SK-N-MC (cell line): ENCODE data around the gene COL21A1.
A peak's percentile ranks its signal among the peaks of the same experiment; 100 is the strongest.

ENCODE experiments used
- DNase-seq: peaks from one replicate; pipeline ENCODE4 v3.0.0-alpha.2; 2011; ENCODE audit warnings: low read depth, low spot score
- H3K27ac ChIP-seq: fragments of 200-600 bp; sonication (generic); 2 replicates; pipeline ENCODE4 v1.5.1; 2016; ENCODE audit warnings: mixed run types
- H3K36me3 ChIP-seq: fragments of 200-600 bp; sonication (generic); 2 replicates; pipeline ENCODE4 v1.6.1; 2017; ENCODE audit warnings: antibody characterized with exemption, low read length, mixed read lengths; ENCODE audit not compliant: insufficient read depth
- H3K4me3 ChIP-seq: fragments of 200-600 bp; sonication (generic); 2 replicates; pipeline ENCODE4 v1.5.1; 2016
- H3K9ac ChIP-seq: fragments of 200-600 bp; sonication (generic); 2 replicates; pipeline ENCODE4 v1.8.0; 2017; ENCODE audit warnings: mixed run types, mixed read lengths; ENCODE audit not compliant: insufficient read length
- H3K9me3 ChIP-seq: fragments of 200-600 bp; sonication (generic); 2 replicates; pipeline ENCODE4 v1.6.1; 2017; ENCODE audit warnings: low read depth, mild to moderate bottlenecking, antibody characterized with exemption, low read length, moderate library complexity, mixed read lengths
- EZH2 ChIP-seq: fragments of 200-600 bp; sonication (generic); IDR thresholded peaks from one replicate; pipeline ENCODE4 v1.6.1; 2017; ENCODE audit warnings: antibody characterized with exemption
- FOXP2 ChIP-seq: optimal IDR thresholded peaks from 2 replicates; pipeline ENCODE3; 2011; ENCODE audit warnings: mild to moderate bottlenecking, moderate library complexity; ENCODE audit not compliant: insufficient read depth; ENCODE audit errors: extremely low read length, control extremely low read depth
- POLR2AphosphoS5 ChIP-seq: IDR thresholded peaks from 2 replicates; pipeline ENCODE4 v1.6.1; 2012; ENCODE audit warnings: mild to moderate bottlenecking, low read depth, low read length, borderline replicate concordance

Gene COL21A1

DNA sequence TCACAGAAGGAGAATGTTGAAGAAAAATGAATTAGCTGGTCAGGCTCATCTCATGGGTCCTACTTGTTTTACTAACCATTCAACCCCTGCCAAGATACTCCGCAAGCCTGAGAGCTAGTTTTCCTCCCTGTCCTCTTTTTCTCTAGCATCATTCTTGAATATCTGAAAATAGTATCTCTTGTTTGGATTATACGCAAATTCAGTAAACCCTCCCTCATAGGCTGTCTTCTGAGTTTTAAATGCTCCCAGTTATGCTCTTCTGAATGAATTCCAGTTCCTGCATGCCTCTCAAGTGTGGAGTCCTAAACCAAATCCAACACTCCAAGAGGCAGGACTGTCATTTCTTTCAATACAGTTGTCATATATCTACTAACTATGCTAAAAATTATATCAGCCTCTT lies 99.6 kb downstream of the COL21A1 start:
- no peak for DNase-seq
- H3K4me3 ChIP-seq: peak overlapping the region; percentile 82
- no peaks in the 10 kb centered on the region; the same call in 1 of the 2 replicates for H3K9me3 ChIP-seq
- H3K9ac ChIP-seq: peak overlapping the region; percentile 87
- peak overlapping the region; percentile 99 for H3K27ac ChIP-seq
- peaks cover 21% of the 10 kb centered on the region for H3K36me3 ChIP-seq
- TF ChIP-seq EZH2 (no peak), POLR2AphosphoS5 (no peak), FOXP2 (no peak)

DNA sequence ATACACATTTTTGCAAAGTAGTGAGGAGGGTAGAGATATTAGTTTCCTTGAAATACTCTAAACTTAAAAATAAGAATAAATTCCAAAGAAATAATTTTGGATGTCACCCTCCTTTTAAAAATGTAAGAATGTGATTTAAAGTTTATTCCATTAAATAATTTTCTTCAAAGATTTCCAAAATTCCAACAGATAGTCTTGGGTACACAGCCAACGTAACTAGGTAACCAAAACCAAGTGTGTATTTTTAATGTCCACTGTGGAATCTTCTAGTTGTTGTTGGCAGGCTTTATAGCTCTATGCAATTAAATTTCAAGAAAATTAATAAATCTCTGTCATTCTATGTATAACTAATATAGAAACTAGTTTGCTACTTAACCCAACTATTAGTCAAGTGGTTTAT lies 101.3 kb downstream of the COL21A1 start:
- H3K4me3 ChIP-seq: peak overlapping the region; percentile 82
- peak overlapping the region; percentile 99 for H3K27ac ChIP-seq
- peaks cover 5% of the 10 kb centered on the region; the same call in 1 of the 2 replicates for H3K9me3 ChIP-seq
- TF ChIP-seq FOXP2: no peak
- TF ChIP-seq EZH2: no peak
- no peak for TF ChIP-seq POLR2AphosphoS5
- peak overlapping the region; percentile 87 for H3K9ac ChIP-seq
- peaks cover 32% of the 10 kb centered on the region for H3K36me3 ChIP-seq
- DNase-seq: no peak

DNA sequence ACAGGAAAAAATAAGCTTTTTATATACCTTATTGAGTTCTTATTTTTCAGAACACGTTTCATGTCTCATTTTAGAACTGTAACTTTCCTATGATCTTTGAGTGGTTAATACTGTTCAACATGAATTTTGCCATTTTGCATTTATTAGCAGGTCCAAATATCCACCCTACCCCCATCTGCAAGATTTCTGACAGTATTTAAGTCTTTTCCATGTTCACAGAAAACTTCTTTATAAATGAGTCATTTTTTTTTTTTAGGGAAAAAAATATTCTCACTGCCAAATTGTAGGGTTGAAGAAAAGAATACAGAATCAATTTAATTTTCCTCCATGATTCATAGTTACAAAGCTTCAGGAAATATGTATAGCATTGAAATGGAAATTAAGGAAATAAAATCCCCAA lies 101.8 kb downstream of the COL21A1 start:
- no peak for DNase-seq
- TF ChIP-seq FOXP2 (no peak), POLR2AphosphoS5 (no peak), EZH2 (no peak)
- Histone ChIP-seq H3K4me3 (peak overlapping the region; percentile 82), H3K9ac (peak overlapping the region; percentile 6), H3K36me3 (peaks cover 36% of the 10 kb centered on the region), H3K9me3 (peaks cover 7% of the 10 kb centered on the region; the same call in 1 of the 2 replicates), H3K27ac (peak overlapping the region; percentile 99)

DNA sequence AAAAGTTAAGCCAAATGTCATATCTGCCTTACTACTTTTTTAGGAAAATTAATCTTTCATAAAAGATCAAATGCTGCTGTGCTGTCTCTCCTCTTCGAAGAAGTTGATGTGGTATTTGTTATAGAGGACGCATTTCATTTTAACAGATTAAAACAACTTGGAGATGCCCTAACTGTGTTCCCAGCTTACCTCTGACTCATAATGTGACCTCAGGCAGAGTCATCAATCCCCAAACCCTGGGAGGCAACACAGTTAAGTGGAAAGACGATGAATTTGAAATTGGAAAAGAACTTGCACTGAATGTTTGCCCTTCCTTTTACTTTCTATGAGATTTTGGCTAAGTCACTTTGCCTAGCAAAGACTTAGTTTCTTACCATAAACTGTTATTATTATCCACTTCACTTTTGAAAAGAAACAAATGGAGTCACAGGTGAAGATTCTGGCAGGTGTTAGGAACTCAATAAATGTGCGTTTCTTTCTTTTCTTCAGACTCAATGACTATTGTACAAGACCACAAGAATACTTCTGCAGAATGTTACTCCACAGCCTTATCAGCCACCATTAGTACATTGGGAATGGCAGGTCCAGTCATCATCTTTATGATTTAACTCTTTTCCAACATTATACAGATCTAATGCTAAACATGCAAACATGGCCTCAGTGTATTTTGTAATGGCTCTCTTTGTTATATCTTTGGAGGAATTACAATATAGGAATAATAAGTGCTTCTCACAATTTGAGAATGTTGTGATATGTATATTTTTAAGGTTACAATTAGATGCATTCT lies 102.6 kb downstream of the COL21A1 start:
- H3K4me3 ChIP-seq: peak overlapping the region; percentile 82
- no peak for DNase-seq
- H3K27ac ChIP-seq: peak overlapping the region; percentile 99
- no peak overlapping the region for H3K9ac ChIP-seq
- H3K36me3 ChIP-seq: peaks cover 42% of the 10 kb centered on the region
- no peak for TF ChIP-seq FOXP2
- H3K9me3 ChIP-seq: peaks cover 7% of the 10 kb centered on the region; the same call in 1 of the 2 replicates

DNA sequence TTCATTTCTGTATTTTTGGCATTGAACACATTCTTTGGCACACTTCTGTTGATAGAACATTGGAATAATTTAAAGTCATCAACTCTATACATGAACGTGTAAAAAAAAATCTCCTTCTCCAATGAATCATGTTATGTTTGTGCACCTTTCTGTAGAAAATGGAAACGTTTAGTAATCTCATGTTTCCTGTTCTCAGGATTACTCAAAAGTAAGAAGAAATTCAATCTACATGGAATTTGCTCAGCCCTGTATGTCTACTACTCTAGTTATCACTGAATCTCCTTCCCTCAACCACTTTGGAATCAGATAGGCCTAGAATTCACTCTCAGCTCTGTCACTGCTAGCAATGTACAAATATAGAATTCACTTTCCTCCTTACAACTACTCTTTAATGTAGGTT lies 103.6 kb downstream of the COL21A1 start:
- no peak for TF ChIP-seq POLR2AphosphoS5
- no peak for TF ChIP-seq FOXP2
- no peak for TF ChIP-seq EZH2
- no peak overlapping the region for H3K27ac ChIP-seq
- H3K4me3 ChIP-seq: no peak overlapping the region
- H3K9me3 ChIP-seq: peaks cover 7% of the 10 kb centered on the region; the same call in 1 of the 2 replicates
- H3K36me3 ChIP-seq: peaks cover 51% of the 10 kb centered on the region
- DNase-seq: no peak
- no peak overlapping the region for H3K9ac ChIP-seq

DNA sequence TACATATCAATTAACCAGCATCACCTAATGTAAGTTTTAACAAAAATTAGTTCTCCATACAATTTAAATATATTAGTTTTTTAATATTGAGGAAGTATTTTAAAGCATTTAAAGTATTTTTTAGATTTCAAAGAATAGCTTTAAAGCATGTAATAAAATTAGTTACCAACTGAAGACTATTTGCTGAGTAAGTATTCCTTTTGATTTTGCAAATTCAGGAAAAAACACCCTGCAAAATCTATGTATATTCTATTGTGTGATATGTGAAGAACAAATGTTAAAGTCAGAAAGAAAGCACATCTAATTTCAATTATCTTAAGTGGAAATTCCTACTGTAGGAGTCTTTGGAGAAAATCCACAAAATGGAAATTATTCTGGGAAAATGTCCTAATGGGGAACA lies 107.3 kb downstream of the COL21A1 start:
- Histone ChIP-seq H3K4me3 (peak overlapping the region; percentile 24; the same call in 1 of the 2 replicates), H3K27ac (peak overlapping the region; percentile 85), H3K9ac (no peak overlapping the region), H3K36me3 (peaks cover 84% of the 10 kb centered on the region), H3K9me3 (peaks cover 10% of the 10 kb centered on the region; the same call in 1 of the 2 replicates)
- TF ChIP-seq EZH2: no peak
- TF ChIP-seq POLR2AphosphoS5: no peak
- no peak for TF ChIP-seq FOXP2
- DNase-seq: no peak

DNA sequence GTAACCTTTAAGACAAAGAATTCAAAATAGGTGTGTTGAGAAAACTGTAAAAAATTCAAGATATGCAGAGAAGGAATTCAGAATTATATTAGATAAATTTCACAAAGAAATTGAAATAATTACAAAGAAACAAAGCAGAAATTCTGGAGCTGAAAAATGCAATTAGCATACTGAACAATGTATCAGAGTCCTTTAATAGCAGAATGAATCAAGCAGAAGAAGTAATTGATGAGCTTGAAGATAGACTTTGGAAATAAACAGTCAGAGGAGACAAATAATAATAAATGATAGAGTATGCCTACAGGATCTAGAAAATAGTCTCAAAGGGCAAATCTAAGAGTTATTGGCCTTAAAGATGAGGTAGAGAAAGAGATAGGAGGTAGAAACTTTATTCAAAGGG lies 131.7 kb downstream of the COL21A1 start:
- Histone ChIP-seq H3K9me3 (peaks cover 10% of the 10 kb centered on the region), H3K36me3 (peaks cover 71% of the 10 kb centered on the region), H3K9ac (no peak overlapping the region), H3K4me3 (no peak overlapping the region), H3K27ac (no peak overlapping the region)
- no peak for TF ChIP-seq EZH2
- TF ChIP-seq FOXP2: no peak
- no peak for TF ChIP-seq POLR2AphosphoS5
- no peak for DNase-seq

DNA sequence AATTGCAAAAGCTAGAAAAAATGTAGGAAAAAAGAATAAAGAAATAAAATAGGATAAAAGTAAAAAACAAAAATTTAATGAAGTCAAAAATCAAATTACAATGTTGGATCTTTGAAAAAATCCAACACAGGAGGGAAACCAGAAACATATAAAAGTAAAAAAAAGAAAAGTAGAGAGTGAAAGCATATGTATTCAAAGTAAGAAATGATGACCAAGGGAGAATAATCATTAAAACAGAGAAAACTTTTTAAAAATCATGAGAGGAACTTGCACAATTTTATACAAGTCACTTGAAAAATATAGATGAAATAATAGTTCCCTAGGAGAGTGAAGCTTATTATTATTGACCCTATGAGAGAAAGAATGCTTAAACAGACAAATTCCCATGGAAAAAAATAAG lies 138.2 kb downstream of the COL21A1 start:
- H3K9ac ChIP-seq: no peak overlapping the region
- no peak for DNase-seq
- H3K4me3 ChIP-seq: no peak overlapping the region
- no peak for TF ChIP-seq FOXP2
- no peak for TF ChIP-seq POLR2AphosphoS5
- no peak for TF ChIP-seq EZH2
- H3K36me3 ChIP-seq: peaks cover 59% of the 10 kb centered on the region
- peaks cover 7% of the 10 kb centered on the region; the same call in 1 of the 2 replicates for H3K9me3 ChIP-seq
- H3K27ac ChIP-seq: no peak overlapping the region
